Body of pancreas (tissue), 4 donors: ENCODE measurements around the gene AURKA.

Source experiments
- CTCF ChIP-seq, 7 experiments: fragments of 450-650 bp in 4 of 7; fragments of 200-600 bp in 3 of 7; sonication (generic) in 3 of 7; IDR thresholded peaks; one replicate each; pipeline ENCODE4 v1.5.1; 2016 to 2019; ENCODE audit warnings: antibody characterized with exemption in 7 of 7
- POLR2A ChIP-seq, 3 donors: fragments of 450-650 bp; IDR thresholded peaks; one replicate each; pipeline ENCODE4 v1.6.1; 2016; ENCODE audit warnings: antibody characterized with exemption in 3 of 3, mild to moderate bottlenecking in 2 of 3

- TF ChIP-seq CTCF (IDR thresholded peaks at IDR 0.05) (no peak), POLR2A (IDR thresholded peaks at IDR 0.05) (no peak)
These were observed 33.3 kb downstream of the AURKA start, which contains the start of gene FAM210B for GRCh38 chr20:56358600-56359211.
